ENCODE data around the gene KCNQ1. TPM values are rescaled to one million over a fixed set of nuclear protein-coding genes. Genes with fewer than 3 reads are reported as not detected.

The KCNQ1 gene
- total RNA-seq, 4 donors from 2014 or later, result 5.6 to 46.8 (median 24.6) TPM

GRCh38 chr11:2418693-2419360 is 26.0 kb upstream of the KCNQ1 start:
- no peak for DNase-seq
- intact Hi-C loops (cut with DNase I; ENCODE audit: low total_unique reads) (no loop called here), in situ Hi-C loops (cut with MboI; ENCODE audit: low pct_ligation_motif_present in 1 of 4, low pct_unique_long_range_greater_than_20kb in 1 of 4, low sequenced_read_pairs in 3 of 4) (loop anchor here in 3 of 4 donors (5.0 to 25.0 kb wide), 3 partner anchors 104 to 232 kb away; no protein-coding TSS in a partner anchor)
- WGBS, 2 donors (ENCODE audit: low coverage in 1 of 2), result 58% methylated on average over 21 of the region's 21 CpGs; no CpG with 5 or more reads in 1 of the 2 donors
- H3K9me3 ChIP-seq, result no peaks in the 10 kb centered on the region
- no peak overlapping the region for H3K27ac ChIP-seq
- no peak for TF ChIP-seq CTCF (IDR thresholded peaks at IDR 0.05)
- no peak for TF ChIP-seq EP300 (IDR thresholded peaks at IDR 0.05; ENCODE audit: low read depth)
- TF ChIP-seq POLR2A (IDR thresholded peaks at IDR 0.05), result no peak
- no peak for TF ChIP-seq POLR2AphosphoS5 (IDR thresholded peaks at IDR 0.05)
- H3K27me3 ChIP-seq, result peaks cover 18% of the 10 kb centered on the region
- H3K4me3 ChIP-seq, result no peak overlapping the region
- no peaks in the 10 kb centered on the region for H3K36me3 ChIP-seq
- H3K4me1 ChIP-seq, result peaks cover 6 to 15% (median 11%) of the 10 kb centered on the region in 4 donors

- TF ChIP-seq CTCF (IDR thresholded peaks at IDR 0.05) (peak; percentile 82 to 94 (median 88)), POLR2AphosphoS5 (IDR thresholded peaks at IDR 0.05) (no peak)
- intact Hi-C loops (cut with DNase I; ENCODE audit: low total_unique reads) (loop anchor here (1.0 to 10.0 kb wide), 3 partner anchors 115 to 475 kb away; no protein-coding TSS in a partner anchor), in situ Hi-C loops (cut with MboI; ENCODE audit: low pct_ligation_motif_present in 1 of 4, low pct_unique_long_range_greater_than_20kb in 1 of 4, low sequenced_read_pairs in 3 of 4) (loop anchor here (5.0 to 25.0 kb wide), 8 partner anchors 105 to 475 kb away; no protein-coding TSS in a partner anchor)
- Histone ChIP-seq H3K9me3 (no peaks in the 10 kb centered on the region), H3K36me3 (no peaks in the 10 kb centered on the region), H3K4me1 (peaks cover 6 to 15% (median 11%) of the 10 kb centered on the region in 4 donors), H3K27ac (peak overlapping the region in 1 of 4 donors; percentile 48), H3K4me3 (peak overlapping the region in 1 of 4 donors; percentile 9), H3K27me3 (peaks cover 25% of the 10 kb centered on the region)
- peak; percentile 84 for DNase-seq
- 0 to 35% methylated on average over 6 to 35 of the region's 36 CpGs for WGBS, 2 donors (ENCODE audit: low coverage in 1 of 2)
Measured at GRCh38 chr11:2419638-2420501, 24.9 kb upstream of the KCNQ1 start.

GRCh38 chr11:2420502-2421225 is 24.1 kb upstream of the KCNQ1 start:
- intact Hi-C loops (cut with DNase I; ENCODE audit: low total_unique reads) (loop anchor here (1.0 to 10.0 kb wide), 3 partner anchors 116 to 474 kb away; no protein-coding TSS in a partner anchor), in situ Hi-C loops (cut with MboI; ENCODE audit: low pct_ligation_motif_present in 1 of 4, low pct_unique_long_range_greater_than_20kb in 1 of 4, low sequenced_read_pairs in 3 of 4) (loop anchor here in 3 of 4 donors (10.0 to 25.0 kb wide), 7 partner anchors 106 to 474 kb away; no protein-coding TSS in a partner anchor)
- H3K4me1 ChIP-seq, result peaks cover 6 to 15% (median 11%) of the 10 kb centered on the region in 4 donors
- WGBS, 2 donors (ENCODE audit: low coverage in 1 of 2), result 15% methylated on average over 43 of the region's 44 CpGs; no CpG with 5 or more reads in 1 of the 2 donors
- H3K9me3 ChIP-seq, result no peaks in the 10 kb centered on the region
- H3K27me3 ChIP-seq, result peaks cover 33% of the 10 kb centered on the region
- no peaks in the 10 kb centered on the region for H3K36me3 ChIP-seq
- peak overlapping the region in 1 of 4 donors; percentile 48 for H3K27ac ChIP-seq
- peak; percentile 73 for DNase-seq
- TF ChIP-seq POLR2A (IDR thresholded peaks at IDR 0.05) (no peak), CTCF (IDR thresholded peaks at IDR 0.05) (peak; percentile 90 to 96 (median 92))
- H3K4me3 ChIP-seq, result peak overlapping the region in 2 of 4 donors; percentile 3 to 19
